GM19463 (cell line): ENCODE data around the gene JMJD6.
"Not testable (repeated sequence)": the region's sequence is repeated elsewhere in the genome, so short reads cannot be mapped to it uniquely, and the experiment has no call there.

Experiments
- ATAC-seq: cut with Tn5 transposase; IDR thresholded peaks from one replicate; pipeline ENCODE4 v1.9.1; 2021; ENCODE audit warnings: mild to moderate bottlenecking, moderate library complexity; ENCODE audit not compliant: unreplicated experiment

The JMJD6 gene

DNA sequence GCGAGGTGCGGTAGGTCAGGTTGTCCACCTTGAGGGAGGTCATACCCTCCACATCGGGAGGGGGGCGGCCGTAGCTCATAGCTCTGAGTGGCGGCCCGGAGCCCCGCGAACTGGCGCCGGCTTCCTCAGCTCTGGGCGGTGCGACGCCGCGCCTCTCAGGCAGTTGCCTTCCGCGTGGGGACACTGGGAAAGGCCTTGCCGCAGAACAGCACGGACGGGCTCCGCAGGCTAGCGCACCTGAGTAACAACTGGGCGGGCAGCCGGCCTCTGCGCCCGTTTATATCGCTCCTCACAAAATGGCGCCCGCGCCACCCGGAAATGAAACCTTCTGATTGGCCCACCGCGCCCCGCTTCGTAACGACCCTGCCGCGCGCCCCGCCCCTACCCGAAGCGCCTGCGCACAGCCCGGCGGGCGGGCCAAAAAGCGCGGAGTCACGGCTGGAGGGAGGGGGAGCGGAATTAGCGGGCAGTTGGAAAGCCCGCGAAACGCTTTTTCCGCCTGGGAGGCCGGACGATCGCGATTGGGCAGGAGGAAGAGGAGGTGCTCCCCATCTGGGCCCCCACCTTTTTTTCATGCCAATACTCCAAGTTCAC, 10.8 kb upstream of the JMJD6 start, which contains the start of gene SRSF2:
Gene SRSF2 (minus strand): TSS at position 250 of the 594 bp plus-strand sequence. CDS start 171 bp downstream, at position 79.
- ATAC-seq, result peak; percentile 59

DNA sequence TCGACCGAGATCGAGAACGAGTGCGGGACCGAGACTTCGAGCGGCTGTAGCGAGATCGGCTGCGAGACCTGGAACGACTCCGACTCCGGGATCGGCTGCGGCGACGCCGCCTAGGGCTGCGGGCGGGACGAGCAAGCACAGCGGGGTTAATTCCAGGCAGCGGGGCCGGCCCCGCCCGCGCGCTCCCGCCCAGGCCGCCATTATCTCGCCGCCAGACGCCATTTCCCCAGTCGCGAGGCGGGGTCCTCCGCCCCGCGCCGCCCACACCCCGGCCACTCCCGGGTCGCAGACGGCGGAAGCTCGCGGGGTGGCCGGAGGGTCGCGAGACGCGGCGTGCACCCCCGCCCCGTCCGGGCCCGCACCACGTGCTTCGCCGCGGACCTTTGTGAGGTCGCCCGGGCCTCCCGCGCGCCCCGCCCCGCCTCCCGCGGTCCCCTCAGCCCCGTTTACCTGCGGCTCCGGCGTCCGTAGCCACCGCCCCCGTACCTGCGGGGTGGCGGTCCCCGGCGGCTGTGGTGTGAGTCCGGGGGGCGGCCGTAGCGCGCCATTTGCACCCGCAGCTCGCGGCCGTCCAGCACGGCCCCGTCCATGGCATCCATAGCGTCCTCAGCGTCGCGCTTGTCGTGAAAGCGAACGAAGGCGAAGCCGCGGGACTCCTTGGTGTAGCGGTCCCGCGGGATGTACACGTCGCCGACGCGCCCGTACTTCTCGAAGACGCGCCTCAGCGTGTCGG, 10.1 kb upstream of the JMJD6 start:
- ATAC-seq, result no peak

DNA sequence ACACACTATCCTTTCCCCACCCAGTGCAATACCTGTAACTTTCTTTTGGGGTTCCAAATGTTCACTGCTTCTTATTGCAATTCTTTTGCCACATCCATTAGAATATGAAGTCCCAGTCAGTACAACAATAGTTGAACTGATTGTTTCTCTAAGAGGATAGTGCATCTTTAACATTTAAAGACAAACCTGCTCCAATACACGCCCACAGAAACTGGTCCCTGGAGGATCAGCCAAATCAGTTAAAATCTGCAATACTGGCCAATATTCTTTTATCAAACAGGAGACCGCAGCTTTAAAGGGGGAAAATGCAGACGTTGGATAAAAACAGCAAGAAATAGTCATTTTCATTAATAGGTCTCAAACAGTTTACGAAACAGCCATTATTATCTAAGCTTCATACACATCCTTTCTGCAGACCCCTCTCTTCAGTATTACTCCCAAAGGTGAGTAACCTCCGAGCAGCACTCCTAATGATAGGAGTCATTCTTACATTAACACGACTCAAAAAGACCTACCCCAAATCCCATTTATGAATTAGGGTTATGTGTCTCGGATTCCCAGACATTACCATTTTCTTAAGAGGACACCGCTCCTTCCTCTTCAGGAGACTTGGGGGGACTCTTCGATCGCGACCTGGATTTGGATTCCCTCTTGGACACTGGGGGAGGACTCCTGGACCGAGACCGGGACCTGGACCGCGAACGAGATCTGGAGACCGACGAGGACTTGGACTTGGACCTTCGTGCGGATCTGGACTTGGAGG, 9.4 kb upstream of the JMJD6 start:
- no peak for ATAC-seq

DNA sequence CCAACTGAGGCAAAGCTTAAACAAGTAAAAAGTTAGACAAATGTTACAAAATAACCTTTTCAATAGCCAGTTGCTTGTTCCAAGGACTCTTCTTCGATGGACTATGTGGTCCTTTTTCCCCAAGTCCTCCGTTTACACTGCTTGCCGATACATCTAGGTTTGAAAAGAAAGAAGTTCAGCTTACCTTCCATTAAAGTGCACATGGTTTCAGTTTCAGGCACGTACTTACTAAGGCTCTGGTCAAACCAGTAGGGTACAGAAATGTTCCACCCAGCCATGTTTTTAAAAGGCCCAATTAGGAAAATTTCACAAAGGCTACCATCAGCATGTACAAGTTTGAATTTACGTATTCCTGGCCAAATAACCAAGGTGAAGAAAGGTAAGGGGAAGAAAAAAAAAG, 8.6 kb upstream of the JMJD6 start:
- ATAC-seq, result no peak

DNA sequence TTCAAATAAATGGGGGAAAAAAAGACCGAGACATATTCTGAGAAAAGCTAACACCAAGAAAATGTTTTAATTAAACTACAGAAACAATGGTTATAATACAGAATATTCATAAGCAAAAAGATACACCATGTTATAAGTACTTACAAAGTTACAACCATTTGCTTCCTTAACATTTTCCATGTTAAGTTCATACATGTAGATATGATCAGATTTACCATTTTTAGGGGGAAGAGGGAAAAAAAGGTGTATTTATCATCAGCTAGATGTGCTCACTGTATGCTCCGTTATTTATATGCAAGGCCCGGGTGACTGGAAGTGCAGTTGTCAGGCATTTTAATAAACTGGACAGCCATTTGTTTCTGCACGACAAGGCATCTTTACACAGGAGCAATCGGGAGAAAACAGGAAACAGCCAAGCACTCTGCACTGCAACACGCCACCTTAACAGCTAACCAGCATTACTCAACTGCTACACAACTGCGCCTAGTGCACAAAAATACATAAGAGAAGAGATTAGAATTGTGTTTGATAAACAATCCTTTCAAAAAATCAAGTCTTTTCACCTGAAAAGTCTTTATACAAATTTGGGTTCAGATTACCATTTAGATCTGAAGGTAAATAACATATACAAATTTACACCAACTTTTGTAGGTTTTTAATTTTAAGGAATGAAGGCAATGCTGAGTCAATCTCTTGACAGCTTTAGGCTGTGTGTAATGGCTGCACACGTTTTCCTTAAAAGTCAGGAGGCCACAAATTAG, 7.9 kb upstream of the JMJD6 start:
- ATAC-seq, result no peak

DNA sequence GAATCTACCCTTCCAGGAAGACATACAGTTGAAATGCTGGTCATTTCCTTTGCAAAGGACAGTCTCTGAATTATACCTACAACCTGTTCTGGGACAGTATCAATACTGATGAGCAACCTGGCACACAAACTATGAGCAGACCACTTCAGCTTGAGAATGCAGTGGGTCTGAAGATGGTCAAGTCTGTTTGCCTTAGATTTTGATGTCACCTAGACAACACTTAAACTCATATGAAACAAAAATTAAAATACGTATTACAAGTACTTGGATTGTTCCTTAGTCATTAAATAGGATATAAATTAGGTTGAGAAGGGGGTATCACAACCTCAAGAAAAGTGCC, 7.2 kb upstream of the JMJD6 start:
- no peak for ATAC-seq

DNA sequence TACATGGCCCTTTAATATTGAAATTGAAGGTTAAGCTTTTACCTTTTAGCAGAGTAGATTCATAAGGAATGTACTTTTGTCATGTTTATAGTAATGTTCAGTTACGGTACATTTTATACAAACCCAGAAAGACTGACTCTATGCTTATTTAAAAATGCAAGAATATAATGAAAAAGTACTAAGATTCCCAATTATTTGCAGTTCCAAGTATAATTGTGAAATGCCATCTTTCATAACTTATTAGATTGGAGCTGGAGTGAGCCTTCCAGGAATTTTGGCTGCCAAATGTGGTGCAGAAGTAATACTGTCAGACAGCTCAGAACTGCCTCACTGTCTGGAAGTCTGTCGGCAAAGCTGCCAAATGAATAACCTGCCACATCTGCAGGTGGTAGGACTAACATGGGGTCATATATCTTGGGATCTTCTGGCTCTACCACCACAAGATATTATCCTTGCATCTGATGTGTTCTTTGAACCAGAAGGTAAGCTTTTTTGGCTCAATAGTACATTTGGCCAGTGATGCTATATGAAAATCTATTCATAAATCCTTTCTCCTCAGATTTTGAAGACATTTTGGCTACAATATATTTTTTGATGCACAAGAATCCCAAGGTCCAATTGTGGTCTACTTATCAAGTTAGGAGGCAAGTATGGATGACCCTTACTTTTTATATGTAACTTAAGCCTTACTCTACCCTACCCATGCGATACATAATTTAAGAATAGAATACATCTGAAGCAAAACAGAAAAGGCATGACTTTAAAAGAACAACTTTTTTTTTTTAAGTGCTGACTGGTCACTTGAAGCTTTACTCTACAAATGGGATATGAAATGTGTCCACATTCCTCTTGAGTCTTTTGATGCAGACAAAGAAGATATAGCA, 6.6 kb upstream of the JMJD6 start:
- ATAC-seq, result no peak

DNA sequence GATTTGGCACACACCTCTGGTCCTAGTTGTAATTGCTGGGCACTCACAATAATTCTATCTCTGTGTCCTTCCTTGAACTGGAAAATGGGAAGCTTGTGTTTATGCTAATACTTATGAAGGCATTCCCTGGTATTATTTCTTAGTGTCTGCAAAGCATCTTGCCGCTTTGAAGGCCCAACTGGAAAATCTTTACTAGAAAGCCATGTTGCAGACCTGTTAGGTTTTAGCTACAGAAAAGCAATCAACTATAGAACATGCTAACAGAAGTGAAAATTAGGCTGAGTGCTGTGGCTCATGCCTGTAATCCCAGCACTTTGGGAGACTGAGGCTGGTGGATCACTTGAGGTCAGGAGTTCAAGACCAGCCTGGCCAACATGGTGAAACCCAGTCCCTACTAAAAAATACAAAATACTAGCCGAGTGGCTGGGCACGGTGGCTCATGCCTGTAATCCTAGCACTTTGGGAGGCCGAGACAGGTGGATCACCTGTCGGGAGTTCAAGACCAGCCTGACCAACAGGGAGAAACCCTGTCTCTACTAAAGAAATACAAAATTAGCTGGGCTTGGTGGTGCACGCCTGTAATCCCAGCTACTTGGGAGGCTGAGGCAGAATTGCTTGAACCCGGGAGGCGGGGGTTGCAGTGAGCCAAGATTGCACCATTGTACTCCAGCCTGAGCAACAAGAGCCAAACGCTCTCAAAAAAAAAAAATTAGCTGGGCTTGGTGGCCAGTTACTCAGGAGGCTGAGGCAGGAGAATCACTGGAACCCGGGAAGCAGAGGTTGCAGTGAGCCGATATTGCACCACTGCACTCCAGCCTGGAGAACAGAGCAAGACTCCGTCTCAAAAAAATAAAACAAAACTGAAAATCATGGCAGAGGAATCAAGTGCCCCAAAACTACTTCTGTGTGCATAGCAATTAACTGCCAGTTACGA, 5.7 kb upstream of the JMJD6 start:
- not testable (repeated sequence) for ATAC-seq

DNA sequence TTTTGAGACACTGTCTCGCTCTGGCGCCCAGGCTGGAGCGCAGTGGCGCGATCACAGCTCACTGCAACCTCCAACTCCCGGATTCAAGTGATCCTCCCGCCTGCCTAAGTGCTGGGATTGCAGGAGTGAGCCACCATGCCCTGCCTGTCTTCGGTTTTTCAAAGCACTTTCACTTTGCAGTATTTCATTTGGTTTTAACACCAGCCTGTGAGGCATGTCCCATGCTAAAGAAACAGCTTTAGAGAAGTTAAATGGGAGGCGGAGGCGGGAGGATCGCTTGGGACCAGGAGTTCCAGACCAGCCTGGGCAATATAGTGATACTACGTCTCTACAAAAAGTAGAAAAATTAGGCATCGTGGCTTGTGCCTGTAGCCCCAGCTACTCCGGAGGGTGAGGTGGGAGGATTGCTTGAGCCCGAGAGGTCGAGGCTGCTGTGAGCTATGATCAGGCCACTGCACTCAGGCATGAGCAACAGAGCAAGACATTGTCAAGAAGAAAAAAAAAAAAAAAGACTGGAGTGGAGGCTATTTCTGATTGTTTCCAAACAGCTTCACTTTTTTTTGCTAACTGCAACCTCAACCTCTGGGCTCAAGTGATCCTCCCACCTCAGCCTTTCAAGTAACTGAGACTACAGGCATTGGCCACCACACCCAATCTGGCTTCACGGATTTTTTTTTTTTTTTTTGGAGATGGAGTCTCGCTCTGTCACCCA, 1.5 kb upstream of the JMJD6 start:
- no peak for ATAC-seq

DNA sequence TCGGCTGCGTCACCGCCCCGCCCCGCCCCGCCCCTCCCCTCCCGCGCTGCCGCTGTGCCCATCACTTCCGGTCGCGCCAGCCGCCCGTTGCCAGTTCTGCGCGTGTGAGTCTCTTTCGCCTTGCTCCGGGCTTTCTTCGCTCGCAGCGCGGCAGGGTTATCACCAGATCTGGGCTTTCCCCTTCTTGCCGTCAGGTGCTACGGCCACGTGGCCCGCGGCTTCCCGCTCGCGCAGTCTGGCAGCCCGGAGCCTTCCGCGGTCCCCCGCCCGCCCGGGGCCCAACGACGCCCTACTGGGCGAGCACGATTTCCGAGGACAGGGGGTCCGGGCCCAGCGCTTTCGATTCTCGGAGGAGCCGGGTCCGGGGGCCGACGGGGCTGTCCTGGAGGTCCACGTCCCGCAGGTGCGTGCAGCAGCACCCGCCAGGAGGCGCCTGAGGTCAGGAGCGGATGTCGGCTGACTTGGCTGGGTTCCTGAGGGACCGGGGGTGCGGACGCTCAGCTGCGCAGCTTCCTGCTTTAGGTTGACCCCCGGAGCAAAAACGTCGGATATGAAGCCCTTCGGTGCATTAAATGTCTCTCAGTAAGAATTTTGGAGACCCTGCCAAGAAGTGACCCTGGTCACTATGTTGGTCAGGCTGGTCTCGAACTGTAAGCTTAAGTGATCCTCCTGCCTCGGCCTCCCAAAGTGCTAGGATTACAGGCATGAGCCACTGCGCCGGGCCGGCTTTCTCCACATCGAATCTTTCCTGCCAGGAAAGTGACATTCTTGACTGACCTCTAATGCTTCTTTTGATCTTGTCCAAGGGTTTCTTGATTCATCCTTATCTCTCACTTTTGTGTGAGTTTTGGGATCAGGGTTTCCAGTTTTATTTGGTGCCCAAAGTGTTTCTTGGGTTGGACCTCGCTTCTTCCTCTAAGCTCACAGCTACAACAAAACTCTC, 641 bp upstream of the JMJD6 start, which contains the start of gene METTL23:
Gene METTL23 (plus strand): TSS at position 64 of the 943 bp plus-strand sequence. CDS start 2,872 bp downstream, outside the sequence.
- peak; percentile 40 for ATAC-seq

DNA sequence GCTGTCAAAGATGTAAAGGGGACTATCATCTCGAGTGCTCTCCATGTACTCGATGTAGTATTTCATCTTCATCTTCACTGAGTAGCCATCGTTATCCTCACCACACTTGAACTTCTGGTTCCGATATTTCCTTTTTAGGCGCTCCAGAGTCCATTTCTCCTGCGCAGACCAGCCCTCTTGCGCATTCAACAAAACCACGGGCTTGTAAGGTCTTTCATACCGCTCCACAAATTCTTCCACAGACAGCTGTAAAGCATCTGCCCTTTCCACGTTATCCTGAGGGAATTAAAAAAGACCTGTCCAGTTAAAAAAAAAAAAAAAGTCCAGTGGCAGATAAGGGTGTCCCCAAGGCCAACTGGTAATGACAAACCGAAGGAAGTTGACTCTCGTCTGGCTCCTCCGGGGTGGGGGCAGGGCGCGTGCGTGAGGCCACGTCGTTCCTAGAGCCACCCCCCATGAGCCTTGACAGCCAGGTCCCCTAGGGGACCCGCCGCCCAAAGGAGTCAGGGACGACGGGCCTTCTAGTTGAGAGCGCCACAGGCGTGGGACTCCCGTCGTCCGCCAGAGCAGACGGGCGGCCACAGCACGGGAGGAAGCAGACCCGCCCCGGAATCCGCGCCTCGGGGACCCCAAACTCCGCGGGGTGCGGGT, 701 bp downstream of the JMJD6 start:
- peak; percentile 15 for ATAC-seq

DNA sequence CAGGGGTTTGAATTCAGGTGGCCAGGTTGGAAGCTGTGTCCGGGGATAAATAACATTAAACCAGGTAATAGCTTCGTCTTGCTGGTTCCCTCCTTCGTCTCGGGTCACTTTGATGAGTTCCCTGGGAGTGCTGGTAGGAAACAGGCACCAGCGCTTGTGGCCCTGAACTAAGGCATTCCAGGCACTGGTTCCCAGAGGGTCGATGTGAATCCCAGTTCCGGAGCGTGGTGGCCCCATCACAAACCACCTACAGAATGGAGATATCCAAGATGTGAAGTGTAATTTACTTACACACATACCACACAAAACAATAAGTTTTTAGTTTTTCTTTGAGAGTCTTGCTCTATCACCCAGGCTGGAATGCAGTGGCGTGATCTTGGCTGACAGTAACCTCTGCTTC, 2.6 kb downstream of the JMJD6 start:
- no peak for ATAC-seq

DNA sequence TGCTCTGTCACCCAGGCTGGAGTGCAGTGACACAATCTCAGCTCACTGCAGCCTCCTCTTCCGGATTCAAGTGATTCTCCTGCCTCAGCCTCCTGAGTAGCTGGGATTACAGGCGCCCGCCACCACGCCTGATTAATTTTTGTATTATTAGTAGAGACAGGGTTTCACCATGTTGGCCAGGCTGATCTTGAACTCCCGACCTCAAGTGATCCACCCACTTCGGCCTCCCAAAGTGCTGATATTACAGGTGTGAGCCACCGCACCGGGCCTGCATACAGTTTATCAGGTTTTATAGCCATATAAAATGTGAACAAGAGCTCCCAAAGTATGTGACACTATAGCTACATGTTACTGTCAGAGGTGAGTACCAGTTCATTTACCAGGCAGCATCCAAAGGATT, 3.4 kb downstream of the JMJD6 start:
- ATAC-seq, result not testable (repeated sequence)

DNA sequence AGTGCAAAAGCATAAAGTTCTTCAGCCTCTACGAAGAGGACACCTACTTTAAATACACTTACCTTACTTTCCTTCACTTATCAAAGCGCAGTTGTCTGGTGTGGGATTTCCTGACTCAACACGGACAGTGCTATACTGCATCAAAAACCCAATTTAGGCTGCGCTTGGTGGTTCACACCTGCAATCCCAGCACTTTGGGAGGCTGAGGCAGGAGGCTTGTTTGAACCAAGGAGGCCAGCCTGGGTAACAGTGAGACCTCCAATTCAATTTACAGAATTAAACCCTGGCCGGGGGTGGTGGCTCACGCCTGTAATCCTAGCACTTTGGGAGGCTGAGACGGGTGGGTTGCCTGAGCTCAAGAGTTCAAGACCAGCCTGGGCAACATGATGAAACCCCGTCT, 4.1 kb downstream of the JMJD6 start:
- no peak for ATAC-seq

DNA sequence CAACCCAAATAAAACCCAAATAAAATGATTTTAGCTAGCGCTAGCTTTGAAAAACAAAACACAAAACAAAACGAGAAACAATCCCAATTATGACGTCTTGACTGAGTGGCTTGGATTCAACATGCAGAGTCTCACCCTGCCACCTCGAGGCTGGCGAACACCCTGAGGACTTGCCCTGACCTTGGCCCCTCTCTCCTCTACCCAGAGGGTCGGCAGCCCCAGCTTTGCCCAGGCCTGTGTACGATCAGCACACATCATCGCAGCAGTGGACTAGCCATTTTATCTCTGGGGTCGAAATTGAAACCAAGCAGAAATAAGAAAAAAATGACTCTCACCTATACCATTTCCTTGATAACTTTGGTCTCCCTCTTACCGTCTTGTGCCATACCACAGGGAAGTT, 4.9 kb downstream of the JMJD6 start:
- ATAC-seq, result no peak

DNA sequence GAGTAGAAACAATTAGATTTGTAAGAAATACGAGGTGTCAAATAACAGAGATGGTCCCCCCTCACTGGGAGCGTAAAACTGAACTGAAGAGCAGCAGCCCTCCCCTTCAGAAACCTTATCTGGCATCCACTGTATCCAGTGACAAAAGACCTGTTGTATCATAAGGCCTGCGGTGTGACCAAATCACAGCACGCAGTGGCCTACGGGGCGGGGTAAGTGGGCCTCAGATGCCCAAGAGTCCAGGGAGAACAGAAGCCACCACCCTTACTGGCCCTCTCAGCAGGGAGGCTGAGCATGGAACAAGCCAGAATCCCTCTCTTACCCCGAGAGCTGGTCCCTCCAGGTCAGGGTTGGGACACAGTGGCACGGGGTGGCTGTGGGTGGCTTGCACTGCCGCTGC, 5.5 kb downstream of the JMJD6 start:
- no peak for ATAC-seq

DNA sequence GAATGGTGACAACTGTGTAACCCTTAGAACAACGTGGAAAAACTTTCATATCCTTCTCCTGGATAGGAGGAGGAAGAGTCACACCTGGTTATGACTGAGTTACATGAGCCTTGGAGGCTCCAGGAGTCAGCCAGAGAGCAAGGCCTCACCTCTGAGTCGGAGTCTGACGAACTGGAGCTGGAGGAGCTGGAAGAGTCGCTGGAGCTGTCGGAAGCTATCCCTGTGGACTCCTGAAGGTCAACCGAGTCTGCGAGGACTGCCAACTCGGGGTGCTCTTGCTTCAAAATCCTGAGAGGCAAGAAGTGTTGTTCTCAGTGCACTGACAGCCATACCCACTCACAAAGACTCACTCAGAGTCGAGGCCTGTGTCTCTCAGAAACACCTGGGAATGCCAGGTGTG, 6.2 kb downstream of the JMJD6 start:
- no peak for ATAC-seq
